ENCODE results near the gene HRG. TPM values are rescaled to one million over a fixed set of nuclear protein-coding genes. Genes with fewer than 3 reads are reported as not detected.

Gene HRG
- total RNA-seq, 4 donors from 2014 or later = not detected

DNA sequence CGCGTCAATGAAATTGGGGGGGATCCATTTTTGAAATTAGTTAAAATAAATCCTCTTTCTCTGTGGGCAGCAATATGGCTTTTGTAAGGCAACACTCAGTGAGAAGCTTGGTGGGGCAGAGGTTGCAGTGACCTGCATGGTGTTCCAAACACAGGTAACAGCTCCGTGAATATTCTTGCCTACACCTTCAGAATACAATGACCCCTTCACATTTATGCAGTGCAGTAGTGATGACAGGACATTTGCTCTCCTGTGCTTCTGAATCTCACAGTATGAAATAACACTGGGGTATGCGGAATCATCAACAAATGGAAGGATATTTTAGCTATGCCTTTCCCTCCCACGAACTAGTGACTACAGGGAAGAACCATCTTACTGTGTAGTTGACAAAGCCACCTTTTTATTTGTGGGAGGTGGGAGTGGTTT is 46.0 kb upstream of the HRG start:
- Histone ChIP-seq H3K4me3 (no peak overlapping the region), H3K27me3 (peaks cover 46% of the 10 kb centered on the region), H3K4me1 (peaks cover 0 to 15% (median 4%) of the 10 kb centered on the region in 3 donors), H3K36me3 (no peaks in the 10 kb centered on the region), H3K9me3 (no peaks in the 10 kb centered on the region), H3K27ac (no peak overlapping the region)
- TF ChIP-seq, protein P1, sequence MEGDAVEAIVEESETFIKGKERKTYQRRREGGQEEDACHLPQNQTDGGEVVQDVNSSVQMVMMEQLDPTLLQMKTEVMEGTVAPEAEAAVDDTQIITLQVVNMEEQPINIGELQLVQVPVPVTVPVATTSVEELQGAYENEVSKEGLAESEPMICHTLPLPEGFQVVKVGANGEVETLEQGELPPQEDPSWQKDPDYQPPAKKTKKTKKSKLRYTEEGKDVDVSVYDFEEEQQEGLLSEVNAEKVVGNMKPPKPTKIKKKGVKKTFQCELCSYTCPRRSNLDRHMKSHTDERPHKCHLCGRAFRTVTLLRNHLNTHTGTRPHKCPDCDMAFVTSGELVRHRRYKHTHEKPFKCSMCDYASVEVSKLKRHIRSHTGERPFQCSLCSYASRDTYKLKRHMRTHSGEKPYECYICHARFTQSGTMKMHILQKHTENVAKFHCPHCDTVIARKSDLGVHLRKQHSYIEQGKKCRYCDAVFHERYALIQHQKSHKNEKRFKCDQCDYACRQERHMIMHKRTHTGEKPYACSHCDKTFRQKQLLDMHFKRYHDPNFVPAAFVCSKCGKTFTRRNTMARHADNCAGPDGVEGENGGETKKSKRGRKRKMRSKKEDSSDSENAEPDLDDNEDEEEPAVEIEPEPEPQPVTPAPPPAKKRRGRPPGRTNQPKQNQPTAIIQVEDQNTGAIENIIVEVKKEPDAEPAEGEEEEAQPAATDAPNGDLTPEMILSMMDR (IDR thresholded peaks at IDR 0.05) = no peak
- TF ChIP-seq EP300 (IDR thresholded peaks at IDR 0.05) (no peak), POLR2AphosphoS5 (IDR thresholded peaks at IDR 0.05) (no peak), POLR2A (IDR thresholded peaks at IDR 0.05) (no peak)
- WGBS, 2 donors (ENCODE audit: low coverage in 1 of 2) = 74 to 92% methylated on average over 3 to 4 of the region's 5 CpGs
- no peak for ATAC-seq

DNA sequence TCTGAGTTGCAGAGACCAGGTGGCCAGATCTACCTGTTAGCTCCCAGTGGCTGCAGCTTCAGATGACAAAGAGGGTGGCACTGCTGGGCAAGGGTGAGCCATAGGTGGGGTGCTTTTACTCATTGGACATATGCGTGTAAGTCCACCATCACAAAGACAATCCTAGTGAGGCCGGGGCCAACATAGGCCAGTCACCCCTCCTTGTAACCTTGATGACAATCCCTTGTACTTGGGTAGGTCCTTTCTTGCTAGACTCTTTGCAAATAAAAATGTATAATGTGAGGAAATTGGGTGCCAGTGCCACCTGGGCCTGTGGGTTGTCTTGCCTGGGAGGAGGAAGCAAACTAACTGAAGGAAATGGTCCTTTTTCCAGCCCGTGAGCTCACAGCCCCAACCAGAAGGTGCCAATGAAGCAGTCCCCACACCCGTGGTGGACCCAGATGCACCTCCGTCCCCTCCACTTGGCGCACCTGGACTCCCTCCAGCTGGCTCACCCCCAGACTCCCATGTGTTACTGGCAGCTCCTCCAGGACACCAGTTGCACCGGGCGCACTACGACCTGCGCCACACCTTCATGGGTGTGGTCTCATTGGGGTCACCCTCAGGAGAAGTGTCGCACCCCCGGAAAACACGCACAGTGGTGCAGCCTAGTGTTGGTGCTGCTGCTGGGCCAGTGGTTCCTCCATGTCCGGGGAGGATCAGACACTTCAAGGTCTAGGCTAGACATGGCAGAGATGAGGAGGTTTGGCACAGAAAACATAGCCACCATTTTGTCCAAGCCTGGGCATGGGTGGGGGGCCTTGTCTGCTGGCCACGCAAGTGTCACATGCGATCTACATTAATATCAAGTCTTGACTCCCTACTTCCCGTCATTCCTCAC is 45.4 kb upstream of the HRG start:
- no peak for TF ChIP-seq EP300 (IDR thresholded peaks at IDR 0.05)
- TF ChIP-seq POLR2A (IDR thresholded peaks at IDR 0.05) = no peak
- TF ChIP-seq, protein P1 (IDR thresholded peaks at IDR 0.05) = no peak
- TF ChIP-seq POLR2AphosphoS5 (IDR thresholded peaks at IDR 0.05) = no peak
- no peak overlapping the region for H3K27ac ChIP-seq
- no peaks in the 10 kb centered on the region for H3K9me3 ChIP-seq
- peaks cover 0 to 10% (median 4%) of the 10 kb centered on the region in 3 donors for H3K4me1 ChIP-seq
- H3K36me3 ChIP-seq = no peaks in the 10 kb centered on the region
- ATAC-seq = no peak
- H3K4me3 ChIP-seq = no peak overlapping the region
- H3K27me3 ChIP-seq = peaks cover 43% of the 10 kb centered on the region
- WGBS, 2 donors (ENCODE audit: low coverage in 1 of 2) = 76 to 82% methylated on average over 3 to 5 of the region's 17 CpGs

DNA sequence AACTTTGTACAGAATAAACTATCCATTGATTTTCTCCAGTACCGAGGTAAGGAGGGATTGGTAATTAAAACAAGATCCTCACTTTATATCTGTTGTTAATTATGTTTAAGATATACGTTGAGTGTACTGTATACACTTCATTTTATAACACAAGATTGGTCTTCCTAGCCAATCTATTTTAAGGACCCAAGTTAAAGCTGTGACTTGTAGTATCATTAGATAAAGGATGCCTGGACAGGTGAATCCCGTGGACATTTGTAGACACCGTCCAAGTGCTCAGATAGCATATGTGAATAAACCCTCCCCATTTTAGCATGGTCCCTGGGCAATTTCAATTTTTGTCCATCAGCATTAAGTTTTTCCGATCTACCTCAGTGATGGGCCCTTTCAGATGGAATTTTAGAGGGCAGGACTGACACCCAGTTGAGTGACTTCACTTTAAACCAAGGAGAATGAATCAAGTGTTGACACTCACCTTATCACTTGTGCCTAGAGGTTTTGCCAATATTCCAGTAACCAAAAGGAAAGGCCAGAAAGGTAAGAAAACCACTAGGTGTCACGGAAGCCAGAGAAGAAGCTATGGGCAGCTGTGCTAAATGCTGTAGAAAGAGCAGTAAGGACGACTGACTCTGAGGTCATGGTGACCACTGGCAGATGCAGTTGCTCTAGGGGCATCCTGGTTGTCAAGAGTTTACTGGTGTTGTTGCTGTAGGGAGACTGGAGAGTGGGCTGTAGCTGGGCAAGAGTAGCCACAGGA is 43.7 kb upstream of the HRG start:
- Histone ChIP-seq H3K4me3 (no peak overlapping the region), H3K4me1 (peaks cover 0 to 5% (median 4%) of the 10 kb centered on the region in 3 donors), H3K36me3 (no peaks in the 10 kb centered on the region), H3K9me3 (no peaks in the 10 kb centered on the region), H3K27me3 (peaks cover 44% of the 10 kb centered on the region), H3K27ac (no peak overlapping the region)
- 60 to 70% methylated on average over 3 to 6 of the region's 7 CpGs for WGBS, 2 donors (ENCODE audit: low coverage in 1 of 2)
- TF ChIP-seq, protein P1 (IDR thresholded peaks at IDR 0.05) = no peak
- TF ChIP-seq POLR2A (IDR thresholded peaks at IDR 0.05) (no peak), POLR2AphosphoS5 (IDR thresholded peaks at IDR 0.05) (no peak), EP300 (IDR thresholded peaks at IDR 0.05) (no peak)
- no peak for ATAC-seq

DNA sequence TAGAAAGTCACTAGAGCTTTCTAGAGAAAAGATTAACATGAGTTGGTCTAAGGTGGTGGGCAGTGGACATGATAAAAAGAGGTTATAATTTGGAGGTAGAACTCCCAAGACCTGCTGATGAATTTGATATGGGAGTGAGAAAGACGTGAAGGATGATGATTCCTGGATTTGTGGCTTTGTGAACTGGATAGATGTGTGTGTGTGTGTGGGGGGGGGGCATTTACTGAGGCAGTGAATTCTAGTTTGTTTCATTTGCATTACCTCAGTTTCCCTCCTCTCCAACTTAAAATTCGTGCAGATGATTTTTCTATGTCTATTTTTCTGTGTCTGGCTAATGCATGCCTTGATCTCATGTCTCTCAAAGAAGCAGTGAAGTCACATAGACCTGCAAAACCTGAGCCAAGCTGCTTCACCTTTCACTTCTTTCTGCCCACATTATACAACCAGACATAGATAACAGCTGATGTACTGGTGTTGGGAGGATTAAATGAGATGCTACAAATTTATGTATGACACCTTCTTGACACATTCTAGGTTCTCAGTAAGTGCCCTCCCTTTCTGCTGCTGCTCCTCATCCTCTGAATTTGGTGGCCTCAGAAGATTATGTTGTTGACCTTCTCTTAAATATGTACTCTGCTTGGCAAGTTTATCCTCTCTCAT is 43.0 kb upstream of the HRG start:
- peaks cover 38% of the 10 kb centered on the region for H3K27me3 ChIP-seq
- 63 to 67% methylated on average over 1 to 2 of the region's 2 CpGs for WGBS, 2 donors (ENCODE audit: low coverage in 1 of 2)
- no peaks in the 10 kb centered on the region for H3K36me3 ChIP-seq
- H3K27ac ChIP-seq = no peak overlapping the region
- H3K4me1 ChIP-seq = no peaks in the 10 kb centered on the region
- TF ChIP-seq POLR2AphosphoS5 (IDR thresholded peaks at IDR 0.05) = no peak
- ATAC-seq = no peak
- no peaks in the 10 kb centered on the region for H3K9me3 ChIP-seq
- H3K4me3 ChIP-seq = no peak overlapping the region

DNA sequence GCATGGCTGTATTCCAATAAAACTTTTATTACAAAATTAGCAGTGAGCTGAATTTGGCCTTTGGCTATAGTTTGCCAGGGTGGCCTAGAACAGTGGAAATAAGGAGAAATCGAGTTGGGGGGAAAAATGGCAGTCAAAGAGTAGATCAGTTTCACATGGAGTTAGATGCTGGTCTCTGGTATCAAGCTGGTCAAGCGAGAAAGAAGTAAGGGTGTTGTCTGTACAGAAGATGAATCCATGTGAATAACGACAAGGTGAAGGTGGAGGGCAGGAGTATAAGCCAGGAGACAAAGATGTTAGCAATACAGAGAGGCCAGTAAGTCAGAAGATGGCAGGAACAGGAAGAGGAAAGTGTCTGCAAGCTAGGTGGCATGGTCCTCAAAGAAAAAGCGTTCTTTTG is 41.2 kb upstream of the HRG start:
- WGBS, 2 donors (ENCODE audit: low coverage in 1 of 2) = 63 to 75% methylated on average over 2 to 4 of the region's 4 CpGs
- Histone ChIP-seq H3K4me3 (no peak overlapping the region), H3K27me3 (peaks cover 23% of the 10 kb centered on the region), H3K27ac (no peak overlapping the region), H3K4me1 (no peaks in the 10 kb centered on the region), H3K9me3 (no peaks in the 10 kb centered on the region), H3K36me3 (no peaks in the 10 kb centered on the region)
- ATAC-seq = no peak
- TF ChIP-seq POLR2A (IDR thresholded peaks at IDR 0.05) = no peak
- TF ChIP-seq POLR2AphosphoS5 (IDR thresholded peaks at IDR 0.05) = no peak
- TF ChIP-seq, protein P1 (IDR thresholded peaks at IDR 0.05) = no peak
- TF ChIP-seq EP300 (IDR thresholded peaks at IDR 0.05) = no peak

Measured in gastroesophageal sphincter (tissue), 4 donors.